CD4-positive, alpha-beta T cell treated with Interleukin-2 at 100 ng/mL for 4 hours (primary cell): ENCODE data around the gene HTT-AS.

Experiments
- DNase-seq: peaks from one replicate; pipeline ENCODE4 v3.0.0-alpha.2; 2020; ENCODE audit warnings: low spot score

The HTT-AS gene

DNA sequence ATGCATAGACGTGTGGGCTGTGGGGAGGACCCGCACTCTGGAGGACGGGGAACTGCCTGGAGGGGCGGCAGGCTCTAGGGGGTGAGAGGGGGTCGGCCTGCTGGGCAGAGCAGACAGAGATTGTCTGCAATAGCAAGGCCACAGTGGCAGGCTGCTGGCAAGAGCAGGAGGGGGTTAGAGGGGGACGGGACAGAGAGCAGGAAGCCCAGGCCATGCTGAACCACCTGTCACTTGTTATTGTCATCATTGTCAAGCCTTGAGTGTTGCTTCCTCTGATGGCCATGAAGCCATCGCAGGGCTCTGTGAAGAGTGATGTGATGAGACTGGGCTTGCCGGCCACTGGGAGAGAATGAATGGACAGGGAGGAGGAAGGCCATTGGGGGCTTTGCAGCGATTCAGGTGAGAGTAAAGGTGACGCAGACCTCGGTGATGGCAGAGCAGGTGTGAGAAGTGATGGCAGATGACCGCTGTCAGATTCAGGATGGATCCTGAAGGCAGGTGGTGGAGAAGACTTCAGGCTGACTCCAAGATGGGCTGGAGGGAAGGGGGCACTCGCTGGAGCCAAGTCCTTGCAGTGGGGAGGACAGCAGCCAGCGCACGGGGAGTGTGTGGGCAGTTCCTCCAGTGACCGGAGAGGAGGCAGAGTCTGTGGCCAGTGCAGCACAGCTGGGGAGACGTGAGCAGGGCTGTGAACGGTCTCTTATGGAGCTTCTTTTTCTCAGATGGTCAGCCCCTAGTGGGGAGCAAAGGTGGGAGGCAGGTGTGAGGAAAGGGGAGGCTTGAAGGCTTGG lies 43.6 kb downstream of the HTT-AS start:
- no peak for DNase-seq

DNA sequence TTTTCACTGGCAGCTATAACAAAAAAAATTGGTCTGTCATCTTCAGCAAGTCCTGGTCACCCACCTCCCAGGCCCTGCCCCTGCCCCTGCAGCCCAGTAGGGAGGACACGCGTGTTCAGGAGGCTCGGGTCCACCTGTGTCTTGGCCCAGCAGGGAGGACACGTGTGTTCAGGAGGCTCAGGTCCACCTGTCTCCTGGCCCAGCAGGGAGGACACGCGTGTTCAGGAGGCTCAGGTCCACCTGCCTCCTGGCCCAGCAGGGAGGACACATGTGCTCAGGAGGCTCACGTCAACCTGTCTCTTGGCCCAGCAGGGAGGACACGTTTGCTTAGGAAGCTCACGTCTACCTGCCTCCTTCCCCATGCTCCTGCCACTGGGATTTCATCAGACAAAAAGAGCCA lies 44.9 kb downstream of the HTT-AS start:
- no peak for DNase-seq

DNA sequence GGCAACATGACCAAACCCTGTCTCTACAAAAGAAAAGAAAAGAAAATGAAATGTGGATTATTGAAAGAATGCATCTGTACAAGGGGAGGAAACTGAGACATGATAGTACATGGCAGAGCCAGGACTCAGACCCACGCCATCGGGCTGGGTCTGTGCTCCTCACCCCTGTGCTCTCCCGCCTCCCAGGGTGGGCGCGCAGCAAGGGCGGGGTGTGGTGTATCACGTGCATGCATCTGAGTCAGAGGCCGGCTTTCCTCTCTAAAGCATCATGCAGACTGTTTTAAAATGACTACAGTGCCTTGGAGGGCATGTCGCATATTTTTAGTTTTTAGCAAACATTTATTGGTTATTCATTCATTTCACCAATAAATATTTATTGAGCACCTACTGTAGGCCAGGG lies 47.8 kb downstream of the HTT-AS start:
- no peak for DNase-seq

DNA sequence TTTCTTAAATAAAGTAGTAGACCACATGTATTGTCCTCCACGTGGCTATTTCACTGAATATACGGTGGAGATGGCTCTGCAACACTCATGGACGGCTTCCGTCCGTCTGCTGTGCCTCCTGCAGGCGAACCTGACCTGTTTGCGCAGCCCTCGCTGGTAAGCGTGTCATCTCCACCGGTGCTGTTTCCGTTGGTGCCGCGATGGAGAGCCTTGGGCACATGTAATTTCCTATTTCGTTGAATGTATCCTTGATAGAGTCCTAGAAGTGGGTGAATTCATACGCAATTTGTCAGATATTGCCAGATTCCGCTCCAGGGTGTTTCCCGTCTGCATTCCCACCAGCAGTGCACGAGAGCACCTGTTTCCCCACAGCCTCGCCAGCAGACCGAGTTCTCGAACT lies 48.5 kb downstream of the HTT-AS start:
- no peak for DNase-seq

- DNase-seq, result no peak
Observed at GRCh38 chr4:3022651-3023050, 51.7 kb downstream of the HTT-AS start.

DNA sequence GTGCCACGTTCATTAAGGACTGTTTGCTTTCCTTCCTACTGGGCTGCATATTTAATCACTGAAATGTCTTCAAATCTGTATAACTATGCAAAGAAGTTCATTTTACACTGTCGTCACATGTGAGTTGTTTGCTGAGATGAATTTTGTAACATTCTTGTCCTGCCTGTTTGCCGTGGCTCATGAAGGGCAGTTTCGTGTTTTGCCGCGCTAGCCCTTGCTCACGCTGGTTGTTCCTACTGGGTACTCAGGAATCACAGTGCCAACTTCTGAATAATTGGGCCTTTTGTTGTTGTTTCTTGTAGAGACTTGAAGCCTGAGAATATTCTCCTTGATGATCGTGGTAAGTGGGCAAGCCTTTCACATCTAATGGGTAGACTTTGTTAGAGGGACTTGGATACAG lies 52.2 kb downstream of the HTT-AS start:
- DNase-seq, result no peak

DNA sequence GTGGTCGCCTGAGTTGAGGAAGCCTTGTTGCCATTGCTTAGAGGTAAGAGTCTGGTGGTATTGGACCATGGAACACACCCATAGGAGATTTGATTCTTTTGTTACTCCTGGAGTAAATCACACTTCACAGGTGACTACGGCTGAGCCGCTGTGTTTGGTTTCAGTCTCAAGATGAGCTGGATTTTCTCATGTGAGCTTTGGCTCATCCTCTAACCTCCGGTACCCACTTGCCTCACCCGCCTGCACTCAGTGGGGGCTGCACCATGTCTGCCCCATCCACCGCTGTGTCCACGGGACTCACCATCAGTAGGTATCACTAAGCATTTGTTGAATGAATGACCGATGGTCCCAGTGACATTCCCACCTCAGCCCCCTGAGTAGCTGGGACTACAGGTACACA lies 52.7 kb downstream of the HTT-AS start:
- no peak for DNase-seq

GRCh38 chr4:3021127-3021526 lies 53.2 kb downstream of the HTT-AS start:
- DNase-seq, result no peak

DNA sequence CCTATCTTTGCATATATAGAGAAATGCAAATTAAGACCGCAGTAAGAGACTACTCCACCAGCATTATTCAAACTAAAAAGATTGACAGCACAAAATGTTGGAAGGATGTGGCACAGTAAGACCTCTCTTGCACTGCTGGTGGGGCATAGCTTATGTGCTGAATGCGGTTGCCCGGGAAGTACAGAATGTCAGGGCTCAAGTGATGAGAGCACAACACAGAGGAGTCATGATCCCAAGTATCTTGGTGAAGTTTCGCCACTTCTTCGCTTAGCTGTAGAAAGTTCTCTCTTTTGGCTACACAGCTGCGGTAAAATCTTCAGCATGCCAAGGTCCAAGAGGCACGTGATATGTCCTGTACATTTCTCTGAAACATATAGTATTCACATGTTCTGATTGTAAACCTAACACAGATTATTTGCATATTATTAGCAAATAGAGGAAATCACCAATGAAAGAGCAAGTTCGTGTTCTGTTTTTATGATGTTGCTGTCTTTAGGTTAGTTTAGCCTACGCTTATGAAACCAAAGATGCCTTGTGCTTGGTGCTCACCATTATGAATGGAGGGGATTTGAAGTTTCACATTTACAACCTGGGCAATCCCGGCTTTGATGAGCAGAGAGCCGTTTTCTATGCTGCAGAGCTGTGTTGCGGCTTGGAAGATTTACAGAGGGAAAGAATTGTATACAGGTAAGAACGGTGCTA lies 55.0 kb downstream of the HTT-AS start:
- DNase-seq, result no peak

- no peak for DNase-seq
Observed at GRCh38 chr4:3017504-3017903, 56.8 kb downstream of the HTT-AS start.

DNA sequence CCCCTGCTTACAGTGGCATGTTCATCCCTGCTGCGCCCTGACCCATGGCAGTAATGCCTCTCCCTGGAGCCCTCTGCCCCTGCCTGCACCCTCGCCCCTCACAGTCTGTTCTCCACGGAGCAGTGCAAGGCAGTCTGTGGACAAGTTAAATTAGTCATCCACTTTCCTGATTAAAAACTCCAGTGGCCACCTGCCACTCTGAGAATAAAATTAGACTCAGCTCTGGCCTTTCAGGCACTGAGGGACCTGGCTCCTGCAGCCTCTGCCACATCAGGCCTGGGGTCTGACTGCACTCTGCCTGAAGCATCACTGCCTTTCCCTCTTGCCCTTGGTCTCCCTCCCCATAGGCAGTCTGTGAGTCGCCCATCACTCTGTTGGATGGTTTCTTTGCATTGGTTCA lies 57.4 kb downstream of the HTT-AS start:
- DNase-seq, result no peak

DNA sequence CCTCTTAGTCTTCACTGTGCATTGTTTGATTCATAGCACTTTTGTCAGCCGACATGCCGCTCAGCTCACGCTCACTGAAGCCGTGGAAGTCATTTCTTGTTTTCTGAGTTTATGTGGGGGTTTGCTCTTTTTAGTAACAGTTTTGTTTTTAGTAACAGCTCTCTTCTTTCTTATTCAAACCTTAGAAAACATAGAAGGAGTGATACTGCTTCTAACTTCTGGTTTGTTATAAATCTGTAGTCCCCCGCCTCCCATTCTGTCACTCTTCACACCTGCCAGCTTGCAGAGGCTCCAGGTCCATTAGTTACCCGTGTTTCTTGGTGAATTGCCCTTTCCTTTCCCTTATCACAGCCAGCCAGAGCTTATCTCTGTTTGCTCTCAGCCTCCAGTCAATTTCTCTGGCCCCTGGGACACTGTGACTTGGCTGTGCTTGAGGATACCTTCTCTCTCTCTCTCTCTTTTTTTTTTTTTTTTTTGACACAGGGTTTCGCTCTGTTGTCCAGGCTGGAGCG lies 60.4 kb downstream of the HTT-AS start:
- DNase-seq, result no peak
